K562 (cell line): Measurements from ENCODE around the gene UBA52. TPM values are rescaled to one million over a fixed set of nuclear protein-coding genes. Genes with fewer than 3 reads are reported as not detected.
A peak's percentile ranks its signal among the peaks of the same experiment; 100 is the strongest.
"Not testable (repeated sequence)": the region's sequence is repeated elsewhere in the genome, so short reads cannot be mapped to it uniquely, and the experiment has no call there.

Experiments
- ATAC-seq: fragments of 200-7000 bp; cut with Tn5 transposase; 3 replicates; pipeline ENCODE4 v1.9.1; 2020; ENCODE audit warnings: moderate library complexity
- BruUV-seq: library from RNA; stranded (reverse); fragments of 400-500 nt; replicated peaks from 2 replicates; lab custom pipeline; 2021; lab: Mats Ljungman, UMichigan
- CTCF ChIA-PET: fragments of 300-600 bp; formaldehyde crosslinking; extraction: SDS; loops from one replicate; lab custom pipeline; 2021; ENCODE audit warnings: low intra/inter-chr PET ratio; lab: Yijun Ruan, JAX
- POLR2A ChIA-PET: fragments of 300-600, 350-650 bp; sonication (Branson Sonifier 250); formaldehyde crosslinking; extraction: SDS; loops from one replicate; lab custom pipeline; 2021; ENCODE audit warnings: antibody characterized with exemption, inconsistent platforms; lab: Yijun Ruan, JAX
- DNase-seq, 4 experiments: peaks; one replicate each; pipeline versions ENCODE4 v3.0.0 to v3.0.0-alpha.2; 2011 to 2018; ENCODE audit warnings: low spot score in 3 of 4, mixed read lengths in 3 of 4; ENCODE audit errors: extremely low read depth in 1 of 4
- FAIRE-seq: peaks from 2 replicates; lab custom pipeline; 2011; peaks lifted over from hg19 to GRCh38; lab: Jason Lieb, UNC
- H2AFZ ChIP-seq: 2 replicates; pipeline ENCODE4 v1.6.0; 2011; ENCODE audit warnings: low read depth, low read length, control low read depth, inconsistent platforms
- H3K27ac ChIP-seq: fragments of 200-600 bp; 3 replicates; pipeline ENCODE4 v1.8.0; 2011; ENCODE audit warnings: low read depth, mild to moderate bottlenecking, control low read depth, inconsistent platforms, low read length, moderate library complexity, mixed read lengths; ENCODE audit errors: extremely low read depth
- H3K27me3 ChIP-seq, 2 experiments: fragments of 300-600 bp in 1 of 2; 2 replicates in 1 of 2; 3 replicates in 1 of 2; pipeline versions ENCODE4 v1.6.0 to v1.8.0; 2011; ENCODE audit warnings: inconsistent platforms in 2 of 2, low read length in 2 of 2, mild to moderate bottlenecking in 1 of 2, mixed read lengths in 1 of 2, moderate library complexity in 1 of 2; ENCODE audit not compliant: control insufficient read depth in 2 of 2, insufficient read depth in 2 of 2
- H3K36me3 ChIP-seq: fragments of 300-600 bp; 3 replicates; pipeline ENCODE4 v1.8.0; 2011; ENCODE audit warnings: mild to moderate bottlenecking, low read length, inconsistent platforms; ENCODE audit not compliant: control insufficient read depth, insufficient read depth
- H3K4me1 ChIP-seq, 2 experiments: fragments of 200-600 bp in 1 of 2; replicated peaks in 1 of 2; 2 replicates in 1 of 2; 3 replicates in 1 of 2; pipeline versions ENCODE4 v1.5.1 to v1.8.0; 2011; ENCODE audit warnings: inconsistent platforms in 2 of 2, low read length in 2 of 2, mild to moderate bottlenecking in 1 of 2, mixed read lengths in 1 of 2, moderate library complexity in 1 of 2; ENCODE audit not compliant: control insufficient read depth in 2 of 2, insufficient read depth in 2 of 2
- H3K4me2 ChIP-seq: 2 replicates; pipeline ENCODE4 v1.6.1; 2011; ENCODE audit warnings: low read length, control low read depth, inconsistent platforms, mixed read lengths; ENCODE audit not compliant: insufficient read depth
- H3K4me3 ChIP-seq: fragments of 200-600 bp; sonication (generic), shearing (Covaris generic); 2 replicates; pipeline ENCODE4 v1.5.1; 2016; ENCODE audit warnings: control low read depth, inconsistent platforms
- H3K79me2 ChIP-seq: fragments of 200-600 bp; 3 replicates; pipeline ENCODE4 v1.8.0; 2011; ENCODE audit warnings: low read length, inconsistent platforms; ENCODE audit not compliant: control insufficient read depth, insufficient read depth
- H3K9ac ChIP-seq, 2 experiments: 2 replicates each; pipeline versions ENCODE4 v1.6.0 to v1.6.1; 2011; ENCODE audit warnings: low read depth in 2 of 2, low read length in 2 of 2, control low read depth in 1 of 2, inconsistent platforms in 1 of 2, mild to moderate bottlenecking in 1 of 2, mixed read lengths in 1 of 2; ENCODE audit not compliant: insufficient read depth in 1 of 2
- H3K9me1 ChIP-seq: one replicate; pipeline ENCODE4 v1.6.0; 2011; ENCODE audit warnings: inconsistent platforms, mild to moderate bottlenecking, low read length, moderate library complexity; ENCODE audit not compliant: control insufficient read depth, insufficient read depth
- H3K9me3 ChIP-seq: replicated peaks from 2 replicates; pipeline ENCODE4 v1.5.1; 2011; ENCODE audit warnings: low read depth, low read length, inconsistent platforms; ENCODE audit not compliant: control insufficient read depth, insufficient read depth
- H4K20me1 ChIP-seq: replicated peaks from 2 replicates; pipeline ENCODE4 v1.6.1; 2011; ENCODE audit warnings: low read length, inconsistent platforms, mixed read lengths; ENCODE audit not compliant: control insufficient read depth, insufficient read depth
- CBX5 ChIP-seq: IDR thresholded peaks from 2 replicates; pipeline ENCODE4 v1.6.1; 2014; ENCODE audit warnings: low read depth, borderline replicate concordance
- HMBOX1 ChIP-seq: sonication (generic); IDR thresholded peaks from 2 replicates; pipeline ENCODE4 v1.6.1; 2016
- KDM5B ChIP-seq: fragments of 200-600 bp; sonication (generic); IDR thresholded peaks from 2 replicates; pipeline ENCODE4 v1.6.1; 2012; ENCODE audit warnings: low read depth, mild to moderate bottlenecking, moderate library complexity, low read length, control low read depth, inconsistent platforms; ENCODE audit not compliant: insufficient replicate concordance
- MAX ChIP-seq: sonication (generic); formaldehyde crosslinking; IDR thresholded peaks from 2 replicates; pipeline ENCODE4 v1.9.0; 2022; ENCODE audit warnings: mild to moderate bottlenecking, missing genetic modification reagents
- NFIC ChIP-seq: fragments of 450-650 bp; IDR thresholded peaks from 2 replicates; pipeline ENCODE4 v1.6.1; 2017; ENCODE audit warnings: mild to moderate bottlenecking, inconsistent platforms
- NFIX ChIP-seq: fragments of 250-450 bp; sonication (Bioruptor Pico); IDR thresholded peaks from 2 replicates; pipeline ENCODE4 v1.4.0; 2020; ENCODE audit warnings: low read depth, mild to moderate bottlenecking, moderate library complexity
- SPI1 ChIP-seq: IDR thresholded peaks from 2 replicates; pipeline ENCODE4 v1.6.1; 2011; ENCODE audit warnings: low read depth, low read length, control low read depth, borderline replicate concordance
- TCF3 ChIP-seq: sonication (generic); formaldehyde crosslinking; IDR thresholded peaks from 2 replicates; pipeline ENCODE4 v1.4.0; 2020; ENCODE audit warnings: mild to moderate bottlenecking, missing genetic modification reagents
- ZBTB17 ChIP-seq: fragments of 450-650 bp; formaldehyde crosslinking; IDR thresholded peaks from 2 replicates; pipeline ENCODE4 v1.4.0; 2020; ENCODE audit warnings: mild to moderate bottlenecking
- ZFP36 ChIP-seq: fragments of 150-350 bp; IDR thresholded peaks from 2 replicates; pipeline ENCODE4 v1.6.1; 2018; ENCODE audit warnings: low read length, low read depth; ENCODE audit not compliant: partially characterized antibody
- ZNF143 ChIP-seq: sonication (generic); formaldehyde crosslinking; IDR thresholded peaks from 2 replicates; pipeline ENCODE4 v1.9.0; 2022; ENCODE audit warnings: mild to moderate bottlenecking, missing genetic modification reagents
- ZNF263 ChIP-seq: sonication (generic); formaldehyde crosslinking; IDR thresholded peaks from 2 replicates; pipeline ENCODE4 v1.8.0; 2022; ENCODE audit warnings: mild to moderate bottlenecking, missing genetic modification reagents, borderline replicate concordance
- WGBS: fragments of 100-300 bp; shearing (Covaris generic); methylation state at CpG from one replicate; pipeline ENCODE4 v1.1.6; 2016; ENCODE audit warnings: low coverage, mixed read lengths; ENCODE audit not compliant: insufficient coverage; ENCODE audit errors: missing lambda C conversion rate; 5-methylcytosine and 5-hydroxymethylcytosine counted together
- in situ Hi-C: fragments of 300-500 bp; cut with MboI; formaldehyde crosslinking; loops from 4 replicates; pipeline ENCODE4 v1.15.0; 2018; ENCODE audit warnings: inconsistent platforms, mixed read lengths
- intact Hi-C: fragments of 100-400 bp; cut with micrococcal nuclease; formaldehyde crosslinking; loops from 2 replicates; pipeline ENCODE4 v1.14.2; 2022
- polyA plus RNA-seq, 8 experiments: library from polyadenylated mRNA; depleted of rRNA in 4 of 8; stranded (reverse) in 5 of 8; unstranded in 3 of 8; fragments of >200 nt; fragmentation: Nextera tagmentation in 2 of 8; fragmentation: Illumina TruSeq in 1 of 8; extraction: Ambion mirVana in 2 of 8; extraction: Trizol in 1 of 8; gene quantifications; 2 replicates each; pipeline versions ENCODE4 v1.2.1 to v1.2.3, GENCODE V29; 2011 to 2014; ENCODE audit warnings: inconsistent platforms in 1 of 8, missing spikeins in 1 of 8
- total RNA-seq, 7 experiments: library from RNA; depleted of rRNA in 6 of 7; stranded (reverse); fragments of >200 nt in 6 of 7; fragmentation: Illumina TruSeq in 2 of 7; extraction: Trizol in 2 of 7; gene quantifications; 2 replicates each; pipeline versions ENCODE4 v1.2.1 to v1.2.3, GENCODE V29; 2011 to 2021; ENCODE audit warnings: low replicate concordance in 1 of 7

The UBA52 gene
- total and polyA plus RNA-seq, 9 of the 15 experiments (the other 6 are each of a cell fraction or from before 2014, with no cell fraction given) = 1,110 to 2,751 (median 1,733) TPM

GRCh38 chr19:18592732-18593131 lies 21.1 kb downstream of the UBA52 start:
- BruUV-seq, ATAC-seq, H3K4me3 ChIP-seq, in situ Hi-C loops, H3K9me1 ChIP-seq, CTCF ChIA-PET, H3K27me3 ChIP-seq, H3K27ac ChIP-seq, H3K9me3 ChIP-seq, H4K20me1 ChIP-seq, H3K36me3 ChIP-seq, H2AFZ ChIP-seq, H3K4me2 ChIP-seq: not testable (repeated sequence)
- H3K4me1 ChIP-seq = peaks cover 33 to 86% of the 10 kb centered on the region in 2 experiments
- POLR2A ChIA-PET = interaction anchor here (0.6 to 2.1 kb wide), 5 partner anchors 10 to 1040 kb away, joined by 3 to 5 read pairs (median 3); no protein-coding TSS in a partner anchor
- peaks cover 21% of the 10 kb centered on the region for H3K79me2 ChIP-seq
- DNase-seq = peak in 1 of 4 experiments; percentile 50
- FAIRE-seq = peak; percentile 29
- WGBS = 22% methylated on average over 5 of the region's 5 CpGs
- H3K9ac ChIP-seq = peak overlapping the region in 1 of 2 experiments; percentile 4; a peak in 1 of 4 replicates
- peak; percentile 88 for TF ChIP-seq NFIC
- intact Hi-C loops = loop anchor here (5.0 to 10.0 kb wide), 4 partner anchors 45 to 252 kb away; partner anchors contain the start of gene KLHL26

- no peak overlapping the region; the same call in 1 of the 2 replicates for H3K4me3 ChIP-seq
- H3K9me3 ChIP-seq = no peaks in the 10 kb centered on the region
- peaks cover 15% of the 10 kb centered on the region for H3K79me2 ChIP-seq
- H4K20me1 ChIP-seq = peaks cover 6% of the 10 kb centered on the region; the same call in 1 of the 2 replicates
- WGBS = 24% methylated on average over 21 of the region's 25 CpGs
- FAIRE-seq (peak; percentile 71), ATAC-seq (no peak), DNase-seq (peak in 3 of 4 experiments; percentile 53 to 57 (median 54))
- ChIA-PET CTCF (interaction anchor here (0.7 to 1.1 kb wide), 2 partner anchors 82 to 97 kb away, joined by 3 to 5 read pairs; no protein-coding TSS in a partner anchor), POLR2A (interaction anchor here (0.6 to 2.1 kb wide), 8 partner anchors 9 to 1039 kb away, joined by 3 to 6 read pairs (median 4); no protein-coding TSS in a partner anchor)
- H2AFZ ChIP-seq = peak overlapping the region; percentile 16; the same call in 1 of the 2 replicates
- peak overlapping the region; percentile 33 for H3K4me2 ChIP-seq
- peaks cover 28 to 86% of the 10 kb centered on the region in 2 experiments for H3K4me1 ChIP-seq
- H3K27ac ChIP-seq = no peak overlapping the region; the same call in 2 of the 3 replicates
- no peaks in the 10 kb centered on the region for H3K9me1 ChIP-seq
- in situ Hi-C loops (no loop called here), intact Hi-C loops (loop anchor here (5.0 to 10.0 kb wide), 4 partner anchors 44 to 251 kb away; partner anchors contain the start of gene KLHL26)
- H3K27me3 ChIP-seq = no peaks in the 10 kb centered on the region
- peak overlapping the region; percentile 3 to 91; a peak in 2 of 4 replicates for H3K9ac ChIP-seq
- BruUV-seq = no TSS peak
- peaks cover 5% of the 10 kb centered on the region; the same call in 2 of the 3 replicates for H3K36me3 ChIP-seq
- TF ChIP-seq TCF3 (CRISPR knock-in tag) (0 out of 2 replicates have a peak, but pooled peaks have one; percentile 7), SPI1 (no peak), CBX5 (no peak), ZFP36 (peak; percentile 39), HMBOX1 (no peak), MAX (CRISPR knock-in tag) (peak; percentile 35; the same call in 1 of the 2 replicates), KDM5B (peak; percentile 29), NFIX (CRISPR knock-in tag) (peak; percentile 46), ZNF263 (peak; percentile 8; the same call in 1 of the 2 replicates), ZBTB17 (no peak), ZNF143 (CRISPR knock-in tag) (no peak), NFIC (peak; percentile 96)
These were observed 21.9 kb downstream of the UBA52 start for GRCh38 chr19:18593367-18594095.
